Measurements from ENCODE around the gene LPCAT1. TPM values are rescaled to one million over a fixed set of nuclear protein-coding genes. Genes with fewer than 3 reads are reported as not detected.

The LPCAT1 gene
- total and polyA plus RNA-seq, 2 experiments from 2014 or later: 78.0 to 255 TPM

GRCh38 chr5:1507457-1507856 lies 16.3 kb downstream of the LPCAT1 start:
- H3K27me3 Mint-ChIP-seq (ENCODE audit: insufficient read depth, low read depth, poor library complexity): peaks cover 17% of the 10 kb centered on the region
- no peaks in the 10 kb centered on the region for H3K27me3 ChIP-seq (ENCODE audit: insufficient read depth)
- ATAC-seq (no peak), DNase-seq (ENCODE audit: low spot score) (no peak)
- peaks cover 42% of the 10 kb centered on the region for H3K4me1 ChIP-seq (ENCODE audit: insufficient read depth)
- H3K4me2 ChIP-seq: no peak overlapping the region
- peaks cover 46% of the 10 kb centered on the region for H4K20me1 ChIP-seq (replicated peaks; ENCODE audit: insufficient read depth)
- peaks cover 2% of the 10 kb centered on the region; the same call in 1 of the 2 replicates for H3F3A ChIP-seq (replicated peaks; ENCODE audit: low read depth)
- no peak overlapping the region for H2AFZ ChIP-seq
- no peaks in the 10 kb centered on the region for H3K9me2 ChIP-seq (ENCODE audit: insufficient read depth)
- peaks cover 73% of the 10 kb centered on the region for H3K4me1 Mint-ChIP-seq
- no peak overlapping the region for H3K4me3 ChIP-seq
- no peaks in the 10 kb centered on the region for H3K9me3 Mint-ChIP-seq
- H3K4me3 Mint-ChIP-seq: no peak overlapping the region; the same call in 2 of the 3 replicates
- H3K36me3 ChIP-seq (ENCODE audit: insufficient read depth): peaks cover 2% of the 10 kb centered on the region; the same call in 1 of the 2 replicates
- peaks cover 38% of the 10 kb centered on the region for H3K36me3 Mint-ChIP-seq (ENCODE audit: low read depth)
- H3K27ac ChIP-seq (ENCODE audit: low read depth): no peak overlapping the region
- H3K79me2 ChIP-seq (replicated peaks; ENCODE audit: insufficient read depth): peaks cover 98% of the 10 kb centered on the region
- H3K27ac Mint-ChIP-seq: peak overlapping the region; percentile 73; the same call in 1 of the 2 replicates
- no peak for TF ChIP-seq JUNB (IDR thresholded peaks at IDR 0.05; ENCODE audit: unreplicated experiment)

DNA sequence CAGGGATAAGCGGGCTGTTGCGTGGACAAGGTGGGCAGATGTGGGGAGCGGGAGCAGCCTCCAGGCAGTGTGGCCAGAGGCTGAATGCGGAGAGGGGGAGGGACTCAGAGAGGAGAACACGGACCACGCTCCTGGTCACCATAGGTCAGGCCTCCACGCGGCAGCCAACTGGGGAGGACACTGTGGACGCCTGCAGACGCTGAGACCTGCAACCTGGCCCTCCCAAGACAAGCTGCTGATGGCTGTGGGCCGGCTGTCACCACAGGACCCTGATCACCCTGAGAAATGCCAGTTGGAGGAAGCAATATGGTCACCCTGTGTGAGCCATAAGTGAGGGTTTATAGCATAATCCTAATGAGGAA lies 16.8 kb downstream of the LPCAT1 start:
- Histone ChIP-seq H3K27me3 (ENCODE audit: insufficient read depth) (no peaks in the 10 kb centered on the region), H3K79me2 (replicated peaks; ENCODE audit: insufficient read depth) (peaks cover 98% of the 10 kb centered on the region), H3K4me2 (no peak overlapping the region), H2AFZ (no peak overlapping the region), H3K4me1 (ENCODE audit: insufficient read depth) (peaks cover 41% of the 10 kb centered on the region), H3F3A (replicated peaks; ENCODE audit: low read depth) (peaks cover 2% of the 10 kb centered on the region; the same call in 1 of the 2 replicates), H3K36me3 (ENCODE audit: insufficient read depth) (no peaks in the 10 kb centered on the region), H3K9me2 (ENCODE audit: insufficient read depth) (no peaks in the 10 kb centered on the region), H3K27ac (ENCODE audit: low read depth) (no peak overlapping the region), H4K20me1 (replicated peaks; ENCODE audit: insufficient read depth) (peaks cover 47% of the 10 kb centered on the region), H3K4me3 (no peak overlapping the region)
- peaks cover 72% of the 10 kb centered on the region for H3K4me1 Mint-ChIP-seq
- H3K36me3 Mint-ChIP-seq (ENCODE audit: low read depth): peaks cover 34% of the 10 kb centered on the region
- H3K27ac Mint-ChIP-seq: peak overlapping the region; percentile 74
- peaks cover 20% of the 10 kb centered on the region for H3K27me3 Mint-ChIP-seq (ENCODE audit: insufficient read depth, low read depth, poor library complexity)
- no peak overlapping the region for H3K4me3 Mint-ChIP-seq
- ATAC-seq (no peak), DNase-seq (ENCODE audit: low spot score) (no peak)
- TF ChIP-seq EZH2phosphoT487 (IDR thresholded peaks at IDR 0.05; ENCODE audit: unreplicated experiment): no peak
- TF ChIP-seq ZNF114 (CRISPR knock-in tag; IDR thresholded peaks at IDR 0.05): no peak
- no peak for TF ChIP-seq ETS1 (IDR thresholded peaks at IDR 0.05)
- TF ChIP-seq POLR2AphosphoS5 (IDR thresholded peaks at IDR 0.05; ENCODE audit: low read depth): no peak
- TF ChIP-seq CTCF (conservative IDR thresholded peaks at IDR 0.05; ENCODE audit: low read depth in 2 of 2): no peak
- no peak for TF ChIP-seq ZNF462 (CRISPR knock-in tag; IDR thresholded peaks at IDR 0.05)
- TF ChIP-seq EZH2 (IDR thresholded peaks at IDR 0.05; ENCODE audit: low read depth, unreplicated experiment): no peak
- no peak for TF ChIP-seq CREB1 (CRISPR knock-in tag; IDR thresholded peaks at IDR 0.05; ENCODE audit: low read depth)
- TF ChIP-seq NANOG (IDR thresholded peaks at IDR 0.05; ENCODE audit: borderline replicate concordance): no peak
- TF ChIP-seq ZNF331 (CRISPR knock-in tag; IDR thresholded peaks at IDR 0.05; ENCODE audit: low read depth): no peak
- TF ChIP-seq STAT1 (IDR thresholded peaks at IDR 0.05; ENCODE audit: unreplicated experiment): no peak
- H3K9me3 Mint-ChIP-seq: no peaks in the 10 kb centered on the region

All from GM23338 (cell line).